GM06990 (cell line): ENCODE data around the gene ZNF831.

Experiments
- DNase-seq: peaks from one replicate; pipeline ENCODE4 v3.0.0-alpha.2; 2011; ENCODE audit not compliant: insufficient read length; ENCODE audit errors: extremely low read depth
- H3K27me3 ChIP-seq: replicated peaks from 2 replicates; pipeline ENCODE4 v1.6.0; 2011; ENCODE audit warnings: low read length; ENCODE audit not compliant: control insufficient read depth, insufficient read depth
- H3K36me3 ChIP-seq: 2 replicates; pipeline ENCODE4 v1.5.1; 2011; ENCODE audit warnings: low read length; ENCODE audit not compliant: control insufficient read depth, insufficient read depth
- H3K4me3 ChIP-seq: replicated peaks from 2 replicates; pipeline ENCODE4 v1.5.1; 2011; ENCODE audit warnings: low read depth, mild to moderate bottlenecking, control low read depth, low read length
- CTCF ChIP-seq: IDR thresholded peaks from 2 replicates; pipeline ENCODE4 v1.5.1; 2011; ENCODE audit warnings: low read length, control low read depth, mild to moderate bottlenecking, inconsistent platforms; ENCODE audit not compliant: insufficient read depth, poor library complexity, severe bottlenecking

The ZNF831 gene

GRCh38 chr20:59144179-59144830 is 19.3 kb upstream of the ZNF831 start:
- no peaks in the 10 kb centered on the region; the same call in none of the 2 replicates for H3K27me3 ChIP-seq
- H3K4me3 ChIP-seq: no peak overlapping the region
- DNase-seq: no peak
- no peak for TF ChIP-seq CTCF
- no peaks in the 10 kb centered on the region; the same call in 1 of the 2 replicates for H3K36me3 ChIP-seq

GRCh38 chr20:59144831-59145196 is 18.8 kb upstream of the ZNF831 start:
- H3K36me3 ChIP-seq: no peaks in the 10 kb centered on the region; the same call in 1 of the 2 replicates
- no peak for TF ChIP-seq CTCF
- no peaks in the 10 kb centered on the region; the same call in none of the 2 replicates for H3K27me3 ChIP-seq
- H3K4me3 ChIP-seq: no peak overlapping the region
- no peak for DNase-seq

- Histone ChIP-seq H3K27me3 (no peaks in the 10 kb centered on the region; the same call in none of the 2 replicates), H3K4me3 (no peak overlapping the region), H3K36me3 (no peaks in the 10 kb centered on the region; the same call in 1 of the 2 replicates)
- TF ChIP-seq CTCF: no peak
- no peak for DNase-seq
Measured at GRCh38 chr20:59145247-59145923, 18.2 kb upstream of the ZNF831 start.

- TF ChIP-seq CTCF: no peak
- no peak for DNase-seq
- no peak overlapping the region; the same call in 1 of the 2 replicates for H3K4me3 ChIP-seq
- H3K27me3 ChIP-seq: no peaks in the 10 kb centered on the region; the same call in none of the 2 replicates
- H3K36me3 ChIP-seq: no peaks in the 10 kb centered on the region; the same call in 1 of the 2 replicates
Measured at GRCh38 chr20:59145924-59146779, 17.5 kb upstream of the ZNF831 start.

GRCh38 chr20:59146780-59147565 is 16.6 kb upstream of the ZNF831 start:
- no peak for TF ChIP-seq CTCF
- no peaks in the 10 kb centered on the region; the same call in 1 of the 2 replicates for H3K36me3 ChIP-seq
- H3K27me3 ChIP-seq: no peaks in the 10 kb centered on the region; the same call in none of the 2 replicates
- H3K4me3 ChIP-seq: no peak overlapping the region
- DNase-seq: no peak
